ENCODE data around the gene ADM2. TPM values are rescaled to one million over a fixed set of nuclear protein-coding genes. Genes with fewer than 3 reads are reported as not detected.

ADM2 gene
- total RNA-seq, 1 experiment from 2014 or later = 10.5 TPM

DNA sequence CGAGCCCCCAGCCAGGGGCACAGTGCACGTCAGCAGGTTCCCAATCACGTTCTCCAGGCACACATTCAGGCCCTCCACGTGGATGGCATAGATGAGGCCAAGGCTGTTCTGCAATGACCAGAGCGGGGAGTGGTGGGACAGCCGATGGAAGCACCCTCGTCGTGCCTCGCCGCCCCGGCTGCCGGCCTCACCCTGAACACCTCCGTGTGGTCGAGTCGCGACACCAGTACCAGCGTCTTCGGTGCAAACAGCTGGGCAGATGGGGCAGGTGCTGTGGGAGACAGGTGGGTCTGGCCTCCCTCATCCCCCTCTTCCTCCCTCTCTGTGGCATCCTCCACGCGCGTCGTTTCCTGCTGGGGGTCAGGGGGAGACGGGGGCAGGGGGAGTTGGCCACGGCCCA is 14.0 kb upstream of the ADM2 start:
- CTCF ChIA-PET = no interaction called here

DNA sequence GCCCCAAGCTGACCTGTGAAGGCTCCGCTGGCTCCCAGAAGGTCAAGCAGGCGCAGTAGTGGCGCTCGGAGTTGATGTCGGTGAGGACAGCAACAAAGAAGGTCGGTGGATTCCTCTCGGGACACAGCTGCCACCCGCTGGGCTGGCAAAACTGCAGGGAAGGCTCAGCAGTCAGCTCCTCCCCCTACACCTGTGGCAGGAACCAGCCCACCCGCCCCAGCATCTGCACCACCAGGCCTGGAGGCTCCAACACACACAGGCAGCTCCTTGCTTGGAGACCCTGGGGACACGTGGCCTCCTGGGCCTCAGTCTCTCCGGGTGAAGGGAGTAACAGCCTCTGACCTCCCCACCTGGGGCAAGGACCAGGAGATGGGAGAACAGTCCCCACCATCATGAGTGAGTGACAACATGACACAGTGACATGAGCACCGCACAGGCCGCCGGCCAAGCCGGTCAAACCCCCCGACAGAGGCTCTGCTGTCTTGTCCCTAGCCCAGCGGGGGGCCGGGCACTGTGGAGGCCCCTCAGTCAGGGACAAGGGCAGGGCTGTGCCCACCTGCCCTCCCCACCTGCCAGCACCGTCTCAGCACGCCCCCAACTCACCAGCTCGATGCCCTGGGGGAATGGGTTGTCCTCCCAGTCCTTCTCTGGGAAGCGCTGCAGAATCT is 13.4 kb upstream of the ADM2 start:
- peaks cover 80% of the 10 kb centered on the region for H4K20me1 ChIP-seq (ENCODE audit: insufficient read depth)
- peaks cover 19% of the 10 kb centered on the region for H3K36me3 ChIP-seq (ENCODE audit: low read depth)
- TF ChIP-seq, protein P1, sequence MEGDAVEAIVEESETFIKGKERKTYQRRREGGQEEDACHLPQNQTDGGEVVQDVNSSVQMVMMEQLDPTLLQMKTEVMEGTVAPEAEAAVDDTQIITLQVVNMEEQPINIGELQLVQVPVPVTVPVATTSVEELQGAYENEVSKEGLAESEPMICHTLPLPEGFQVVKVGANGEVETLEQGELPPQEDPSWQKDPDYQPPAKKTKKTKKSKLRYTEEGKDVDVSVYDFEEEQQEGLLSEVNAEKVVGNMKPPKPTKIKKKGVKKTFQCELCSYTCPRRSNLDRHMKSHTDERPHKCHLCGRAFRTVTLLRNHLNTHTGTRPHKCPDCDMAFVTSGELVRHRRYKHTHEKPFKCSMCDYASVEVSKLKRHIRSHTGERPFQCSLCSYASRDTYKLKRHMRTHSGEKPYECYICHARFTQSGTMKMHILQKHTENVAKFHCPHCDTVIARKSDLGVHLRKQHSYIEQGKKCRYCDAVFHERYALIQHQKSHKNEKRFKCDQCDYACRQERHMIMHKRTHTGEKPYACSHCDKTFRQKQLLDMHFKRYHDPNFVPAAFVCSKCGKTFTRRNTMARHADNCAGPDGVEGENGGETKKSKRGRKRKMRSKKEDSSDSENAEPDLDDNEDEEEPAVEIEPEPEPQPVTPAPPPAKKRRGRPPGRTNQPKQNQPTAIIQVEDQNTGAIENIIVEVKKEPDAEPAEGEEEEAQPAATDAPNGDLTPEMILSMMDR (conservative IDR thresholded peaks at IDR 0.05) = no peak
- no peak for TF ChIP-seq EZH2 (IDR thresholded peaks at IDR 0.05; ENCODE audit: low read depth)
- CTCF ChIA-PET = no interaction called here
- no peak for DNase-seq
- H3K79me2 ChIP-seq (ENCODE audit: low read depth) = peaks cover 49% of the 10 kb centered on the region
- peaks cover 43% of the 10 kb centered on the region for H3F3A ChIP-seq (ENCODE audit: insufficient read depth, low read depth)
- H2AFZ ChIP-seq = no peak overlapping the region
- BruUV-seq (replicated peaks) = no TSS peak
- H3K4me2 ChIP-seq = no peak overlapping the region
- intact Hi-C loops (cut with micrococcal nuclease; ENCODE audit: unreplicated experiment) = no loop called here
- POLR2A ChIA-PET (ENCODE audit: unreplicated experiment) = no interaction called here
- H3K4me3 ChIP-seq = no peak overlapping the region
- no peaks in the 10 kb centered on the region for H3K9me3 ChIP-seq (ENCODE audit: insufficient read depth, low read depth)
- no peaks in the 10 kb centered on the region for H3K9me2 ChIP-seq (ENCODE audit: insufficient read depth)
- H3K27me3 ChIP-seq (ENCODE audit: insufficient read depth, low read depth) = no peaks in the 10 kb centered on the region
- peaks cover 46% of the 10 kb centered on the region for H3K4me1 ChIP-seq (replicated peaks; ENCODE audit: insufficient read depth)
- no peak overlapping the region for H3K27ac ChIP-seq

More for the DNA sequence above, 14.0 kb upstream of the ADM2 start:
- H3K4me2 ChIP-seq = no peak overlapping the region
- TF ChIP-seq EZH2 (IDR thresholded peaks at IDR 0.05; ENCODE audit: low read depth) = no peak
- TF ChIP-seq, protein P1 (conservative IDR thresholded peaks at IDR 0.05) = no peak
- intact Hi-C loops (cut with micrococcal nuclease; ENCODE audit: unreplicated experiment) = no loop called here
- H3K27me3 ChIP-seq (ENCODE audit: insufficient read depth, low read depth) = no peaks in the 10 kb centered on the region
- no peak overlapping the region for H3K27ac ChIP-seq
- peaks cover 24% of the 10 kb centered on the region for H3K36me3 ChIP-seq (ENCODE audit: low read depth)
- DNase-seq = no peak
- H2AFZ ChIP-seq = no peak overlapping the region
- no TSS peak for BruUV-seq (replicated peaks)
- H4K20me1 ChIP-seq (ENCODE audit: insufficient read depth) = peaks cover 78% of the 10 kb centered on the region
- H3K9me2 ChIP-seq (ENCODE audit: insufficient read depth) = no peaks in the 10 kb centered on the region
- H3K9me3 ChIP-seq (ENCODE audit: insufficient read depth, low read depth) = no peaks in the 10 kb centered on the region
- peaks cover 43% of the 10 kb centered on the region for H3K79me2 ChIP-seq (ENCODE audit: low read depth)
- no peak overlapping the region for H3K4me3 ChIP-seq
- peaks cover 40% of the 10 kb centered on the region for H3K4me1 ChIP-seq (replicated peaks; ENCODE audit: insufficient read depth)
- peaks cover 40% of the 10 kb centered on the region for H3F3A ChIP-seq (ENCODE audit: insufficient read depth, low read depth)
- POLR2A ChIA-PET (ENCODE audit: unreplicated experiment) = no interaction called here

DNA sequence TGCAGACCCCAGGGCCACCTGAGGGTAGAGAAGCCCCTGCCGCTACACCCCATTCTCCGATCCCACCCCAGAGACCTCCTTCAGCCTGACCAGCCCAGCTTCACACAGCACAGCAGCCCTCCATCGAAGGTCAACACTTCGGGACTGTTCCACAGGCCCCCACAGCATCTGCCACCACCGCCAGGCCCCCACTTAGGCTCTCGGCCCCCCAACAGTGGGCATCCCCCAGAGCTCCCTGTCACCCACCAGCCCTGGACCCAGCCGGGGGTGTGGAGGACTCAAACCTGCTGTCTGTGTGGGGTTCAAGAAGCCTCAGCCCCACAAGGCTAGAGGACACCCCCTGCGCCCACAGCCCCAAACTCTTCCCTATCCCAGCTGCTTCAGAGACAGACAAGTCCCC is 12.7 kb upstream of the ADM2 start:
- no peak for DNase-seq
- no TSS peak for BruUV-seq (replicated peaks)
- no peak overlapping the region for H3K4me3 ChIP-seq
- H4K20me1 ChIP-seq (ENCODE audit: insufficient read depth) = peaks cover 86% of the 10 kb centered on the region
- POLR2A ChIA-PET (ENCODE audit: unreplicated experiment) = no interaction called here
- no peaks in the 10 kb centered on the region for H3K9me3 ChIP-seq (ENCODE audit: insufficient read depth, low read depth)
- peak overlapping the region; percentile 87 for H3K4me2 ChIP-seq
- no peaks in the 10 kb centered on the region for H3K9me2 ChIP-seq (ENCODE audit: insufficient read depth)
- intact Hi-C loops (cut with micrococcal nuclease; ENCODE audit: unreplicated experiment) = no loop called here
- peaks cover 56% of the 10 kb centered on the region for H3K79me2 ChIP-seq (ENCODE audit: low read depth)
- peaks cover 43% of the 10 kb centered on the region for H3F3A ChIP-seq (ENCODE audit: insufficient read depth, low read depth)
- H3K4me1 ChIP-seq (replicated peaks; ENCODE audit: insufficient read depth) = peaks cover 53% of the 10 kb centered on the region
- CTCF ChIA-PET = no interaction called here
- no peak overlapping the region for H3K27ac ChIP-seq
- H2AFZ ChIP-seq = no peak overlapping the region
- H3K36me3 ChIP-seq (ENCODE audit: low read depth) = peaks cover 17% of the 10 kb centered on the region
- no peaks in the 10 kb centered on the region for H3K27me3 ChIP-seq (ENCODE audit: insufficient read depth, low read depth)
- no peak for TF ChIP-seq EZH2 (IDR thresholded peaks at IDR 0.05; ENCODE audit: low read depth)
- TF ChIP-seq, protein P1 (conservative IDR thresholded peaks at IDR 0.05) = no peak
